RWPE2 (cell line): Measurements from ENCODE around the gene PDSS2.
"Not testable (repeated sequence)": the region's sequence is repeated elsewhere in the genome, so short reads cannot be mapped to it uniquely, and the experiment has no call there.

ENCODE experiments used
- ATAC-seq: fragments of 200-7000 bp; cut with Tn5 transposase; 3 replicates; pipeline ENCODE4 v1.9.1; 2021; ENCODE audit warnings: low read depth
- DNase-seq: peaks from one replicate; pipeline ENCODE4 v3.0.0-alpha.2; 2020; ENCODE audit warnings: low spot score
- H3K27ac ChIP-seq: fragments of 450-650 bp; 2 replicates; pipeline ENCODE4 v1.5.1; 2017; ENCODE audit warnings: mild to moderate bottlenecking; ENCODE audit not compliant: poor library complexity, severe bottlenecking
- H3K27me3 ChIP-seq: fragments of 250-450 bp; sonication (Bioruptor Pico); 2 replicates; pipeline ENCODE4 v1.5.1; 2021; ENCODE audit warnings: mild to moderate bottlenecking, moderate library complexity; ENCODE audit not compliant: insufficient read depth, poor library complexity, severe bottlenecking
- H3K36me3 ChIP-seq: fragments of 250-450 bp; sonication (Bioruptor Pico); 2 replicates; pipeline ENCODE4 v1.5.1; 2020; ENCODE audit warnings: low read depth, mild to moderate bottlenecking, moderate library complexity
- H3K4me1 ChIP-seq: fragments of 250-450 bp; sonication (Bioruptor Pico); 2 replicates; pipeline ENCODE4 v1.5.1; 2021; ENCODE audit warnings: mild to moderate bottlenecking, moderate library complexity; ENCODE audit not compliant: insufficient read depth, poor library complexity, severe bottlenecking
- H3K4me3 ChIP-seq: fragments of 250-450 bp; sonication (Bioruptor Pico); 2 replicates; pipeline ENCODE4 v1.5.1; 2021; ENCODE audit warnings: mild to moderate bottlenecking, moderate library complexity; ENCODE audit not compliant: severe bottlenecking
- H3K9me3 ChIP-seq: fragments of 250-450 bp; sonication (Bioruptor Pico); 2 replicates; pipeline ENCODE4 v1.5.1; 2021; ENCODE audit warnings: mild to moderate bottlenecking, moderate library complexity; ENCODE audit not compliant: severe bottlenecking
- TF ChIP-seq, protein P1 (sequence below): fragments of 450-650 bp; IDR thresholded peaks from one replicate; pipeline ENCODE4 v1.5.1; 2017; ENCODE audit warnings: mild to moderate bottlenecking, moderate library complexity; ENCODE audit not compliant: poor library complexity, severe bottlenecking

The PDSS2 gene

DNA sequence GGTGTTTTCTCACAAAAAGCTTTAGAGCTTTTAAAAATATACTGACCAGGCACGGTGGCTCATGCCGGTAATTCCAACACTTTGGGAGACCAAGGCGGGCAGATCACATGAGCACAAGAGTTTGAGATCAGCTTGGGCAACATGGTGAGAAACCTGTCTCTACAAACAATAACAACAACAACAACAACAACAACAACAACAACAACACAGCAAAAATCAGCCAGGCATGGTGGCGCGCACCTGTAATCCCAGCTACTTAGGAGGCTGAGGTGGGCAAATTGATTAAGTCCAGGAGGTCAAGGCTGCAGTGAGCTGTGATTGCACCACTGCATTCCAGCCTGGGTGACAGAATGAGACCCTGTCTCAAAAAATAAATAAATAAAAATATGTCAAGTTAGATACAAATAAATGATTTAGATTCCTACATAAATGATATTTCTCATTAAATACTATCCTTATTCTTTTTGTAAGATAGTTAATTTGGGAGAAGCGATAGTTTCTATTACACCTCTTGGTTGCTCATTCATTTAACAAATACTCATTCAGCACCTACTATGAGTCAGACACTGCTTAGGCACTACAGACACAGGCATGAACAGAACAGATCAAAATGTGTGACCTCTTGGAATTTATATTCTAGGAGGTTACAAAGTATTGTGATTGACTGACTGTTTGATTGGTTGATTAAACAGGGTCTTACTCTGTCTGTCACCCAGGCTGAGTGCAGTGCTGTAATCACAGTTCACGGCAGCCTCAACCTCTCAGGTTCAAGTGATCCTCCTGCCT lies 260.5 kb downstream of the PDSS2 start:
- no peaks in the 10 kb centered on the region for H3K27me3 ChIP-seq
- peaks cover 3% of the 10 kb centered on the region for H3K4me1 ChIP-seq
- TF ChIP-seq, protein P1, sequence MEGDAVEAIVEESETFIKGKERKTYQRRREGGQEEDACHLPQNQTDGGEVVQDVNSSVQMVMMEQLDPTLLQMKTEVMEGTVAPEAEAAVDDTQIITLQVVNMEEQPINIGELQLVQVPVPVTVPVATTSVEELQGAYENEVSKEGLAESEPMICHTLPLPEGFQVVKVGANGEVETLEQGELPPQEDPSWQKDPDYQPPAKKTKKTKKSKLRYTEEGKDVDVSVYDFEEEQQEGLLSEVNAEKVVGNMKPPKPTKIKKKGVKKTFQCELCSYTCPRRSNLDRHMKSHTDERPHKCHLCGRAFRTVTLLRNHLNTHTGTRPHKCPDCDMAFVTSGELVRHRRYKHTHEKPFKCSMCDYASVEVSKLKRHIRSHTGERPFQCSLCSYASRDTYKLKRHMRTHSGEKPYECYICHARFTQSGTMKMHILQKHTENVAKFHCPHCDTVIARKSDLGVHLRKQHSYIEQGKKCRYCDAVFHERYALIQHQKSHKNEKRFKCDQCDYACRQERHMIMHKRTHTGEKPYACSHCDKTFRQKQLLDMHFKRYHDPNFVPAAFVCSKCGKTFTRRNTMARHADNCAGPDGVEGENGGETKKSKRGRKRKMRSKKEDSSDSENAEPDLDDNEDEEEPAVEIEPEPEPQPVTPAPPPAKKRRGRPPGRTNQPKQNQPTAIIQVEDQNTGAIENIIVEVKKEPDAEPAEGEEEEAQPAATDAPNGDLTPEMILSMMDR = no peak
- ATAC-seq = no peak
- DNase-seq = no peak
- no peaks in the 10 kb centered on the region for H3K9me3 ChIP-seq
- no peak overlapping the region for H3K27ac ChIP-seq
- no peak overlapping the region for H3K4me3 ChIP-seq
- no peaks in the 10 kb centered on the region for H3K36me3 ChIP-seq

DNA sequence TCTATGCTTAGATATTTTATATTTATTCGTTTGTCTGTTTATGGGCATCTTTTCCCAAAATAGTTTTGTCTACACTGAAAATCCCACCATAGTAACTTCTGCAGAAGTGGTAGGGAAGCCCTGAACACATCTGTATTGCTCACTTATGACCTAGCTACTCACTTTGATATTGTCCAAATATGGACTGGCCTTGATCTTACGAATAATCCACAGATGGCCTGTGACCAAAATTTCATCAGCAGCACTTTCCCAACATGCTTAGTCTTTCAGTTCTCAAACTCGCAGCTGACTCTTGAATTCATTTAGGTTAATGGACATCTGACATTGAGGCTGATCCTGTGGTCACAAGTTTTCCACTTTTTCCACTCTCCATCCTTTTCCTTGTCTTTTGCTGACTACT lies 263.2 kb downstream of the PDSS2 start:
- Histone ChIP-seq H3K36me3 (no peaks in the 10 kb centered on the region), H3K4me3 (no peak overlapping the region), H3K27ac (no peak overlapping the region), H3K27me3 (no peaks in the 10 kb centered on the region), H3K9me3 (no peaks in the 10 kb centered on the region), H3K4me1 (peaks cover 3% of the 10 kb centered on the region)
- ATAC-seq (no peak), DNase-seq (no peak)
- TF ChIP-seq, protein P1 = no peak

DNA sequence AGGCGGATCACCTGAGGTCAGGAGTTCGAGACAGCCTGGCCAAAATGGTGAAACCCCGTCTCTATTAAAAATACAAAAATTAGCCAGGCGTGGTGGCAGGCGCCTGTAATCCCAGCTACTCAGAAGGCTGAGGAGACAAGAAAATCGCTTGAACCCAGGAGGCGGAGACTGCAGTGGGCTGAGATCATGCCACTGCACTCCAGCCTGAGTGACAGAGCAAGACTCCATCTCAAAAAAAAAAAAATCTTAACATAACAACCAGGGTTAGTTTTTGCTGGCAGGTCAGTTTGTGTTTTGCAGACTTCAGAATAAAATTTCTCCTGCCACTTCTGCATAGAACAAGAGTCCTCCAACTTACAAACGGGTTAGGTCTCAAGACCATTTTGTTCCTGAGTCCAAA lies 264.6 kb downstream of the PDSS2 start:
- not testable (repeated sequence) for H3K27ac ChIP-seq, H3K4me1 ChIP-seq, H3K9me3 ChIP-seq, H3K4me3 ChIP-seq, ATAC-seq, H3K27me3 ChIP-seq, DNase-seq, H3K36me3 ChIP-seq

DNA sequence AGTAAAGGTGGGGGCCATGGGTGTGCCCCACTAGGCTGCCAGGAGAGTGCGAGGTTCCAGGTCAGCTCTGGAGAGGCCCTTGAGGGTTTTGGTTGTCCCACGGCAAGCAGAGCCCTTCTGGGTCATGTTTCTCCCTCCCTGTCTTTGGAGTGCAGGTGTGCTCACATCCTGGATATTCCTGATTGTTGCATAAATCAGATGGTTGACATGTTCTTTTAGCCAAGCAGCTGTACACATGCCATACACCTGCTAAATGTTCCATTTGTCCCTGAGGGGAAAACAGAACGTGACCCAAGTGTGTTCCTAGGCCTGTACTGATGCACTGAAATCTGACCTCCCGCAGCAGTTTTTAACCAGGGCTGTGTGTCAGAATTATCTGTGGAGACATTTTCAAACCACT lies 266.5 kb downstream of the PDSS2 start:
- DNase-seq (no peak), ATAC-seq (no peak)
- Histone ChIP-seq H3K9me3 (no peaks in the 10 kb centered on the region), H3K27me3 (no peaks in the 10 kb centered on the region), H3K36me3 (no peaks in the 10 kb centered on the region), H3K4me1 (no peaks in the 10 kb centered on the region), H3K4me3 (no peak overlapping the region), H3K27ac (no peak overlapping the region)
- TF ChIP-seq, protein P1 = no peak

DNA sequence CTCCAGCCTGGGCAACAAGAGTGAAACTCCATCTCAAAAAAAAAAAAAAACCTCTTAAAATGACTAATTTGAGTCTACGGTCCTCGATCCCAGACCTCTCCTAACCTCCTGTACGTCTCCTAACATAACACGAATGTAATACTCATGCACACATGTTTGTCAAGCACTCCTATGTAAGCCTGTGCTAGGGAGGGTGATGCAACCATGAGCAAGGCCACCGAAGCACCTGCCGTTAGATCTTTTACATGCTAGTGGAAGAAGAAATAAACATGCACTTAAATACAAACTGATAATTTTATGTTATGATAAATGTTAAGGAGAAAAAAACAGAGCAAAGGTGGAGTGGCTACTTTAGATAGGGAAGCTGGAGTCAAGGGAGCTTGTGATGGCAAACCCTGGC lies 271.7 kb downstream of the PDSS2 start:
- Histone ChIP-seq H3K27me3 (no peaks in the 10 kb centered on the region), H3K27ac (no peak overlapping the region), H3K4me1 (no peaks in the 10 kb centered on the region), H3K36me3 (no peaks in the 10 kb centered on the region), H3K9me3 (no peaks in the 10 kb centered on the region), H3K4me3 (no peak overlapping the region)
- no peak for ATAC-seq
- DNase-seq = no peak
- TF ChIP-seq, protein P1 = no peak
